ENCODE data around the gene ZDHHC20.

The ZDHHC20 gene

DNA sequence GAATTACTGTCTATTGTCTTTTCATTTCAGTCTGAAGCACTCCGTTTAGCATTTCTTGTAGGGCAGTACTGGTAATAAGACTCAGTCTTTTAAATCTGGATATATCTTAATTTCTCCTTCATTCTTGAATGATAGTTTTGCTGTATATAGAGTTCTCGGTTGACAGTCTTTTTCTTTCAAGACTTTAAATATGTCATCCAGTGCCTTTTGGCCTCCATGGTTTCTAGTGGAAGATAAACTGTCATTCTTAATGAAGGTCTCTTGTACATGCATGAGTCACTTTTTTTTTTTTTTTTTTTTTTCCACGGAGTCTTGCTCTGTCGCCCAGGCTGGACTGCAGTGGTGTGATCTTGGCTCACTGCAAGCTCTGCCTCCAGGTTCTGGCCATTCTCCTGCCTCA, 27.2 kb upstream of the ZDHHC20 start (continued):
- TF ChIP-seq, protein P1, sequence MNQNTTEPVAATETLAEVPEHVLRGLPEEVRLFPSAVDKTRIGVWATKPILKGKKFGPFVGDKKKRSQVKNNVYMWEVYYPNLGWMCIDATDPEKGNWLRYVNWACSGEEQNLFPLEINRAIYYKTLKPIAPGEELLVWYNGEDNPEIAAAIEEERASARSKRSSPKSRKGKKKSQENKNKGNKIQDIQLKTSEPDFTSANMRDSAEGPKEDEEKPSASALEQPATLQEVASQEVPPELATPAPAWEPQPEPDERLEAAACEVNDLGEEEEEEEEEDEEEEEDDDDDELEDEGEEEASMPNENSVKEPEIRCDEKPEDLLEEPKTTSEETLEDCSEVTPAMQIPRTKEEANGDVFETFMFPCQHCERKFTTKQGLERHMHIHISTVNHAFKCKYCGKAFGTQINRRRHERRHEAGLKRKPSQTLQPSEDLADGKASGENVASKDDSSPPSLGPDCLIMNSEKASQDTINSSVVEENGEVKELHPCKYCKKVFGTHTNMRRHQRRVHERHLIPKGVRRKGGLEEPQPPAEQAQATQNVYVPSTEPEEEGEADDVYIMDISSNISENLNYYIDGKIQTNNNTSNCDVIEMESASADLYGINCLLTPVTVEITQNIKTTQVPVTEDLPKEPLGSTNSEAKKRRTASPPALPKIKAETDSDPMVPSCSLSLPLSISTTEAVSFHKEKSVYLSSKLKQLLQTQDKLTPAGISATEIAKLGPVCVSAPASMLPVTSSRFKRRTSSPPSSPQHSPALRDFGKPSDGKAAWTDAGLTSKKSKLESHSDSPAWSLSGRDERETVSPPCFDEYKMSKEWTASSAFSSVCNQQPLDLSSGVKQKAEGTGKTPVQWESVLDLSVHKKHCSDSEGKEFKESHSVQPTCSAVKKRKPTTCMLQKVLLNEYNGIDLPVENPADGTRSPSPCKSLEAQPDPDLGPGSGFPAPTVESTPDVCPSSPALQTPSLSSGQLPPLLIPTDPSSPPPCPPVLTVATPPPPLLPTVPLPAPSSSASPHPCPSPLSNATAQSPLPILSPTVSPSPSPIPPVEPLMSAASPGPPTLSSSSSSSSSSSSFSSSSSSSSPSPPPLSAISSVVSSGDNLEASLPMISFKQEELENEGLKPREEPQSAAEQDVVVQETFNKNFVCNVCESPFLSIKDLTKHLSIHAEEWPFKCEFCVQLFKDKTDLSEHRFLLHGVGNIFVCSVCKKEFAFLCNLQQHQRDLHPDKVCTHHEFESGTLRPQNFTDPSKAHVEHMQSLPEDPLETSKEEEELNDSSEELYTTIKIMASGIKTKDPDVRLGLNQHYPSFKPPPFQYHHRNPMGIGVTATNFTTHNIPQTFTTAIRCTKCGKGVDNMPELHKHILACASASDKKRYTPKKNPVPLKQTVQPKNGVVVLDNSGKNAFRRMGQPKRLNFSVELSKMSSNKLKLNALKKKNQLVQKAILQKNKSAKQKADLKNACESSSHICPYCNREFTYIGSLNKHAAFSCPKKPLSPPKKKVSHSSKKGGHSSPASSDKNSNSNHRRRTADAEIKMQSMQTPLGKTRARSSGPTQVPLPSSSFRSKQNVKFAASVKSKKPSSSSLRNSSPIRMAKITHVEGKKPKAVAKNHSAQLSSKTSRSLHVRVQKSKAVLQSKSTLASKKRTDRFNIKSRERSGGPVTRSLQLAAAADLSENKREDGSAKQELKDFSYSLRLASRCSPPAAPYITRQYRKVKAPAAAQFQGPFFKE (tag by site-specific recombination; IDR thresholded peaks at IDR 0.05; ENCODE audit: borderline replicate concordance), result no peak
- TF ChIP-seq ZNF701 (tag by site-specific recombination; IDR thresholded peaks at IDR 0.05) (no peak), REPIN1 (tag by site-specific recombination; IDR thresholded peaks at IDR 0.05; ENCODE audit: low read depth) (no peak)

DNA sequence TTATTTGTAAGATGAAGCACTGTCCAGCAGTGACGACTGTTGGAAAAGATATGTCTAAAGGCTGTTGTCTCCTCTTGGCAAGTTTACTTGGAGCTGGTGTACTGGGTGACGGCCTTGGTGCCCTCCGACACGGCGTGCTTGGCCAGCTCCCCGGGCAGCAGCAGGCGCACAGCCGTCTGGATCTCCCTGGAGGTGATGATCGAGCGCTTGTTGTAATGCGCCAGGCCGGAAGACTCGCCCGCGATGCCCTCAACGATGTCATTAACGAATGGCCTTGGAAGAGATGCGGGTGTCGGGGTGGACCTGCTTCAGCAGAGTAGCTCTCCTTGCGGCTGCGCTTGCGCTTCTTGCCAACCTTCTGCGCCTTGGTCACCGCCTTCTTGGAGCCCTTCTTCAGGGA, 24.6 kb upstream of the ZDHHC20 start:
- Histone ChIP-seq H3K9me3 (ENCODE audit: control insufficient read depth, insufficient read depth, low read depth, low read length) (no peaks in the 10 kb centered on the region), H3K36me3 (ENCODE audit: control insufficient read depth in 2 of 2, insufficient read depth in 1 of 2, low read length in 2 of 2) (no peaks in the 10 kb centered on the region), H3K4me3 (ENCODE audit: low read depth, low read length) (no peak overlapping the region), H3K4me1 (ENCODE audit: control insufficient read depth, insufficient read depth, low read length) (no peaks in the 10 kb centered on the region), H3K27ac (ENCODE audit: extremely low read depth, low read depth, low read length) (no peak overlapping the region)
- no peak for TF ChIP-seq FEZF1 (tag by site-specific recombination; IDR thresholded peaks at IDR 0.05)
- no peak for TF ChIP-seq ZNF514 (tag by site-specific recombination; IDR thresholded peaks at IDR 0.05)
- TF ChIP-seq ZNF16 (tag by site-specific recombination; IDR thresholded peaks at IDR 0.05; ENCODE audit: low read depth), result no peak
- TF ChIP-seq ZNF777 (tag by site-specific recombination; IDR thresholded peaks at IDR 0.05; ENCODE audit: borderline replicate concordance), result no peak
- no peak for TF ChIP-seq KLF1 (tag by site-specific recombination; IDR thresholded peaks at IDR 0.05)
- POLR2A ChIA-PET, result no interaction called here
- CTCF ChIA-PET, result interaction anchor here (0.6 to 0.7 kb wide), 2 partner anchors 542 to 1988 kb away, joined by 3 read pairs; no protein-coding TSS in a partner anchor

DNA sequence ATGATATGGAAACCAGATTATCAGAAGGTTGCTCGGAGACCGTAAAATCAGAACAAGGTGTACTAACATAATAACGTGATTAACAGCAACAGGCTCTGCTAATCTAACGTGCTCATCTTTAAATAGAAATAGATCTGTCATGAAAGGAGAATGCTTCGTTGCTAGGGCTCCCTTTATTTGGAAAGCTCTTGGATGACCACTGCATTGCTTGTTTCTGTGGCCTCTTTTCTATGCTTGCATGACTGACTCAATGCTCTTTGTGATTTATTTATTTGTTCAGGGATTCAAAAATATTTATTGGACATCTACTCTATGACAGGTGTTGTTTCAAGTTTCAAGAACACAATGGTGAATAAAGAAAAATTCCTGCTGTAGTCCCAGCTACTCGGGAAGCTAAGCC, 22.3 kb upstream of the ZDHHC20 start:
- no peaks in the 10 kb centered on the region for H3K36me3 ChIP-seq (ENCODE audit: control insufficient read depth in 2 of 2, insufficient read depth in 1 of 2, low read length in 2 of 2)
- no peak overlapping the region for H3K27ac ChIP-seq (ENCODE audit: extremely low read depth, low read depth, low read length)
- H3K4me1 ChIP-seq (ENCODE audit: control insufficient read depth, insufficient read depth, low read length), result no peaks in the 10 kb centered on the region
- no peak overlapping the region for H3K4me3 ChIP-seq (ENCODE audit: low read depth, low read length)
- TF ChIP-seq, protein P2, sequence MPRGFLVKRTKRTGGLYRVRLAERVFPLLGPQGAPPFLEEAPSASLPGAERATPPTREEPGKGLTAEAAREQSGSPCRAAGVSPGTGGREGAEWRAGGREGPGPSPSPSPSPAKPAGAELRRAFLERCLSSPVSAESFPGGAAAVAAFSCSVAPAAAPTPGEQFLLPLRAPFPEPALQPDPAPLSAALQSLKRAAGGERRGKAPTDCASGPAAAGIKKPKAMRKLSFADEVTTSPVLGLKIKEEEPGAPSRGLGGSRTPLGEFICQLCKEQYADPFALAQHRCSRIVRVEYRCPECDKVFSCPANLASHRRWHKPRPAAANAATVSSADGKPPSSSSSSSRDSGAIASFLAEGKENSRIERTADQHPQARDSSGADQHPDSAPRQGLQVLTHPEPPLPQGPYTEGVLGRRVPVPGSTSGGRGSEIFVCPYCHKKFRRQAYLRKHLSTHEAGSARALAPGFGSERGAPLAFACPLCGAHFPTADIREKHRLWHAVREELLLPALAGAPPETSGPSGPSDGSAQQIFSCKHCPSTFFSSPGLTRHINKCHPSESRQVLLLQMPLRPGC (tag by site-specific recombination; IDR thresholded peaks at IDR 0.05), result no peak
- no peak for TF ChIP-seq KLF10 (tag by site-specific recombination; IDR thresholded peaks at IDR 0.05)
- TF ChIP-seq, protein P3, sequence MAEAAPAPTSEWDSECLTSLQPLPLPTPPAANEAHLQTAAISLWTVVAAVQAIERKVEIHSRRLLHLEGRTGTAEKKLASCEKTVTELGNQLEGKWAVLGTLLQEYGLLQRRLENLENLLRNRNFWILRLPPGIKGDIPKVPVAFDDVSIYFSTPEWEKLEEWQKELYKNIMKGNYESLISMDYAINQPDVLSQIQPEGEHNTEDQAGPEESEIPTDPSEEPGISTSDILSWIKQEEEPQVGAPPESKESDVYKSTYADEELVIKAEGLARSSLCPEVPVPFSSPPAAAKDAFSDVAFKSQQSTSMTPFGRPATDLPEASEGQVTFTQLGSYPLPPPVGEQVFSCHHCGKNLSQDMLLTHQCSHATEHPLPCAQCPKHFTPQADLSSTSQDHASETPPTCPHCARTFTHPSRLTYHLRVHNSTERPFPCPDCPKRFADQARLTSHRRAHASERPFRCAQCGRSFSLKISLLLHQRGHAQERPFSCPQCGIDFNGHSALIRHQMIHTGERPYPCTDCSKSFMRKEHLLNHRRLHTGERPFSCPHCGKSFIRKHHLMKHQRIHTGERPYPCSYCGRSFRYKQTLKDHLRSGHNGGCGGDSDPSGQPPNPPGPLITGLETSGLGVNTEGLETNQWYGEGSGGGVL (tag by site-specific recombination; IDR thresholded peaks at IDR 0.05), result no peak
- no peak for TF ChIP-seq ZSCAN16 (tag by site-specific recombination; IDR thresholded peaks at IDR 0.05)
- TF ChIP-seq ZNF335 (tag by site-specific recombination; conservative IDR thresholded peaks at IDR 0.05), result no peak
- TF ChIP-seq ZNF664 (tag by site-specific recombination; IDR thresholded peaks at IDR 0.05), result no peak
- TF ChIP-seq, protein P4, sequence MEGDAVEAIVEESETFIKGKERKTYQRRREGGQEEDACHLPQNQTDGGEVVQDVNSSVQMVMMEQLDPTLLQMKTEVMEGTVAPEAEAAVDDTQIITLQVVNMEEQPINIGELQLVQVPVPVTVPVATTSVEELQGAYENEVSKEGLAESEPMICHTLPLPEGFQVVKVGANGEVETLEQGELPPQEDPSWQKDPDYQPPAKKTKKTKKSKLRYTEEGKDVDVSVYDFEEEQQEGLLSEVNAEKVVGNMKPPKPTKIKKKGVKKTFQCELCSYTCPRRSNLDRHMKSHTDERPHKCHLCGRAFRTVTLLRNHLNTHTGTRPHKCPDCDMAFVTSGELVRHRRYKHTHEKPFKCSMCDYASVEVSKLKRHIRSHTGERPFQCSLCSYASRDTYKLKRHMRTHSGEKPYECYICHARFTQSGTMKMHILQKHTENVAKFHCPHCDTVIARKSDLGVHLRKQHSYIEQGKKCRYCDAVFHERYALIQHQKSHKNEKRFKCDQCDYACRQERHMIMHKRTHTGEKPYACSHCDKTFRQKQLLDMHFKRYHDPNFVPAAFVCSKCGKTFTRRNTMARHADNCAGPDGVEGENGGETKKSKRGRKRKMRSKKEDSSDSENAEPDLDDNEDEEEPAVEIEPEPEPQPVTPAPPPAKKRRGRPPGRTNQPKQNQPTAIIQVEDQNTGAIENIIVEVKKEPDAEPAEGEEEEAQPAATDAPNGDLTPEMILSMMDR (tag by site-specific recombination; IDR thresholded peaks at IDR 0.05), result no peak
- H3K9me3 ChIP-seq (ENCODE audit: control insufficient read depth, insufficient read depth, low read depth, low read length), result no peaks in the 10 kb centered on the region
- ChIA-PET CTCF (interaction anchor here (0.6 kb wide), 1 partner anchor 372 kb away, joined by 3 read pairs; no protein-coding TSS in a partner anchor), POLR2A (no interaction called here)

Data from HEK293 (cell line).